Sigmoid colon (tissue), 4 donors: ENCODE data around the gene GALNT14.

Experiments
- EP300 ChIP-seq, 4 donors: sonication (generic); formaldehyde crosslinking; IDR thresholded peaks; one replicate each; pipeline ENCODE4 v1.6.1; 2017; ENCODE audit warnings: antibody characterized with exemption in 4 of 4
- POLR2A ChIP-seq, 2 donors: fragments of 450-650 bp; IDR thresholded peaks; one replicate each; pipeline ENCODE4 v1.6.1; 2016; ENCODE audit warnings: antibody characterized with exemption in 2 of 2, mild to moderate bottlenecking in 2 of 2, moderate library complexity in 2 of 2
- POLR2AphosphoS5 ChIP-seq, 4 donors: sonication (generic); formaldehyde crosslinking; IDR thresholded peaks; one replicate each; pipeline ENCODE4 v1.6.1; 2017; ENCODE audit warnings: antibody characterized with exemption in 4 of 4
- TF ChIP-seq, protein P1 (sequence below), 4 experiments: fragments of 450-650 bp in 3 of 4; fragments of 200-600 bp in 1 of 4; IDR thresholded peaks; one replicate each; pipeline ENCODE4 v1.5.1; 2016 to 2019; ENCODE audit warnings: antibody characterized with exemption in 4 of 4, mild to moderate bottlenecking in 3 of 4, moderate library complexity in 2 of 4

GRCh38 chr2:31027549-31027948 is 110.7 kb downstream of the GALNT14 start:
- TF ChIP-seq, protein P1, sequence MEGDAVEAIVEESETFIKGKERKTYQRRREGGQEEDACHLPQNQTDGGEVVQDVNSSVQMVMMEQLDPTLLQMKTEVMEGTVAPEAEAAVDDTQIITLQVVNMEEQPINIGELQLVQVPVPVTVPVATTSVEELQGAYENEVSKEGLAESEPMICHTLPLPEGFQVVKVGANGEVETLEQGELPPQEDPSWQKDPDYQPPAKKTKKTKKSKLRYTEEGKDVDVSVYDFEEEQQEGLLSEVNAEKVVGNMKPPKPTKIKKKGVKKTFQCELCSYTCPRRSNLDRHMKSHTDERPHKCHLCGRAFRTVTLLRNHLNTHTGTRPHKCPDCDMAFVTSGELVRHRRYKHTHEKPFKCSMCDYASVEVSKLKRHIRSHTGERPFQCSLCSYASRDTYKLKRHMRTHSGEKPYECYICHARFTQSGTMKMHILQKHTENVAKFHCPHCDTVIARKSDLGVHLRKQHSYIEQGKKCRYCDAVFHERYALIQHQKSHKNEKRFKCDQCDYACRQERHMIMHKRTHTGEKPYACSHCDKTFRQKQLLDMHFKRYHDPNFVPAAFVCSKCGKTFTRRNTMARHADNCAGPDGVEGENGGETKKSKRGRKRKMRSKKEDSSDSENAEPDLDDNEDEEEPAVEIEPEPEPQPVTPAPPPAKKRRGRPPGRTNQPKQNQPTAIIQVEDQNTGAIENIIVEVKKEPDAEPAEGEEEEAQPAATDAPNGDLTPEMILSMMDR (IDR thresholded peaks at IDR 0.05) = no peak
- TF ChIP-seq POLR2A (IDR thresholded peaks at IDR 0.05) (no peak), POLR2AphosphoS5 (IDR thresholded peaks at IDR 0.05) (no peak), EP300 (IDR thresholded peaks at IDR 0.05) (no peak)
